Spinal cord (tissue), 10 donors: ENCODE measurements around the gene HOXB8. TPM values are rescaled to one million over a fixed set of nuclear protein-coding genes. Genes with fewer than 3 reads are reported as not detected.

Source experiments
- DNase-seq, 6 donors: peaks; one replicate each; pipeline versions ENCODE4 v3.0.0 to v3.0.0-alpha.2; 2013 to 2015; ENCODE audit warnings: low spot score in 6 of 6, low read depth in 4 of 6
- H3K27ac ChIP-seq: one replicate; pipeline ENCODE4 v1.5.1; 2013; ENCODE audit warnings: low read depth, low read length, control low read depth
- H3K27me3 ChIP-seq: one replicate; pipeline ENCODE4 v1.6.1; 2013; ENCODE audit warnings: low read length; ENCODE audit not compliant: control insufficient read depth, insufficient read depth
- H3K36me3 ChIP-seq: one replicate; pipeline ENCODE4 v1.6.1; 2013; ENCODE audit warnings: low read length; ENCODE audit not compliant: control insufficient read depth, insufficient read depth
- H3K4me1 ChIP-seq: one replicate; pipeline ENCODE4 v1.6.1; 2013; ENCODE audit warnings: low read length; ENCODE audit not compliant: control insufficient read depth, insufficient read depth
- H3K4me3 ChIP-seq: one replicate; pipeline ENCODE4 v1.5.1; 2013; ENCODE audit warnings: low read depth, low read length, control low read depth
- H3K9me3 ChIP-seq: one replicate; pipeline ENCODE4 v1.6.1; 2013; ENCODE audit warnings: low read length; ENCODE audit not compliant: control insufficient read depth, insufficient read depth
- WGBS: methylation state at CpG from one replicate; pipeline ENCODE4 v1.1.5; 2013; ENCODE audit warnings: missing lambda C conversion rate; ENCODE audit not compliant: insufficient coverage; 5-methylcytosine and 5-hydroxymethylcytosine counted together
- polyA plus RNA-seq, 2 donors: library from polyadenylated mRNA; unstranded; fragments of 120-200 nt; gene quantifications; one replicate each; pipeline ENCODE4 v1.2.1, GENCODE V29; 2013; ENCODE audit not compliant: insufficient read length in 2 of 2
- total RNA-seq, 2 donors: library from RNA; depleted of rRNA in 1 of 2; stranded (reverse); fragments of 120-200 nt in 1 of 2; fragments of >200 nt in 1 of 2; gene quantifications; one replicate each; pipeline versions ENCODE4 v1.2.3 to v1.2.4, GENCODE V29; 2013 to 2014
- donor health status: healthy.

HOXB8 gene
- total and polyA plus RNA-seq, 4 donors = 23.7 to 522 (median 305) TPM

DNA sequence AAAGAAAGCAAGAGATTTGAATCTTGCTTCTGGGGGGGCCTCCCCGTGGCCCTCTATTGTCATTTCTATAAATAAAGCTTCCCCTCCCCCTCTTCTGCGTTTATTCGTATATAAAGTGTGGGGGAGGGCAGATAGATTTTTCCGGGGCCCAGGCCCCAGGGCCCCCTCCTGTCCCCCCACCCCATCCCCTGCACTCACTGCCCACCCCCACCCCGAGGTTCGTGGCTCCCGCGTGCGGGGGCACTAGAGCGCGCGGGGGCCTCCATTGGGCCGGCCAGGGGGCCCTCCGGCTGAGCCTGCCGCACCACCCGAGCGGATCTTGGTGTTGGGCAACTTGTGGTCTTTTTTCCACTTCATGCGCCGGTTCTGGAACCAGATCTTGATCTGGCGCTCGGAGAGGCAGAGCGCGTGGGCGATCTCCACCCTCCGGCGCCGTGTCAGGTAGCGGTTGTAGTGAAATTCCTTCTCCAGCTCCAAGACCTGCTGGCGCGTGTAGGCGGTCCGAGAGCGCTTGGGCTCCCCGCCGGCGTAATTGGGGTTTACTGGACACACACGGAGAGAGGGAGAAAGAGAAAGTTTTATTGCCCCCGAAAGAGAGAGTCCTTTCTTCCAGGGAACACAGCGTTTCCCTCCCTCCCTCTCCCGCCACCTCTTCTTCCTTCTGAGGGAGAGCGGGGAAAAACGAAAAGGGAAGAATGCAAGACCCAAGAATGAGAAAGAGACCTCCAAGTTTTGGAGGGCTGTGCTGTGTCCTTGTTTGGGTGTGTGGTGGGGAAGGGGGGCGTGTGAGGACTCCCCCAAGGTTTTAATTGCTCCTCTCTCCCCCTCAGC, 38.4 kb downstream of the HOXB8 start:
- peak in 1 of 6 donors; percentile 82 for DNase-seq
- Histone ChIP-seq H3K4me3 (peak overlapping the region; percentile 51), H3K4me1 (peaks cover 72% of the 10 kb centered on the region), H3K9me3 (no peaks in the 10 kb centered on the region), H3K27me3 (no peaks in the 10 kb centered on the region), H3K27ac (peak overlapping the region; percentile 99), H3K36me3 (peaks cover 18% of the 10 kb centered on the region)
- WGBS = under 1% methylated on average over 20 of the region's 43 CpGs

DNA sequence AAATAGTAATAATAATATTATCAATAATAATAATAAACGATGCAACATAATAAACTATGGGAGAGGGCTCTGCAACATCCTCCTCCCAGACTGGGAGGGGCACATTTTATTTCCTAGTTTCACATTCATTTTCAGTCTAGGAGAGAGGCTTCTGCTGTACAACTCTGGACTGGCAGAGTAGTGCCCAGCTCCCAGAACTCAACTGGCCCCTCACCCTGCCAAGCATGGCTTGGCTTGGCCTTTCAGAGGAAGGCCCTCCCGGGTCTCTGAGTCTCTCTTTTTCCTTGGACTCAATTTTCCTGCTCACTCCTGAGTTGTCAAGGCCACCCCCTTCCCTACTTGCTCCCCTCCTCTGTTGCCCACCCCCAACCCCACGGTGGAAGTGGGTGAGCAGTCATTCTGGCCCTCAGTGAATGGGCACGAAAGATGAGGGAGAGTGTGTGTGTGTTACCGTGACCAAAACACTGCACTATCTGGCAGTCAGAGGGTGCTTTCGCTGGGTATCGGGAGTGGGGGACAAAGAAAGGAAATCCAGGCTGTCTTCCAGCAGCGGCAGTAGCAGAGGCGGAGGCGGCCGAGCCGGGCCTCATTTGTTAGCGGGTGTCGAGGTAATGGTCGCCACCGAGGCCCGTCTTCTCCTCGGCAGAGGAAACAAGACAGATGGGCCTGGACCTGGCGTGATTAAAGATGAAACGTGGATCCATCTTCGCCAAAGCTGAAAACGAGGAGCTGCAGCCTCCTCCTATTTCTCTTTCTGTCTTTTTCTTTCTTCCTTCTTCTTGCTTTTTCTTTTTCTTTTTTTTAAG, 39.2 kb downstream of the HOXB8 start:
- peak in 2 of 6 donors; percentile 76 to 89 for DNase-seq
- Histone ChIP-seq H3K27ac (peak overlapping the region; percentile 99), H3K36me3 (peaks cover 19% of the 10 kb centered on the region), H3K4me1 (peaks cover 72% of the 10 kb centered on the region), H3K27me3 (no peaks in the 10 kb centered on the region), H3K9me3 (no peaks in the 10 kb centered on the region), H3K4me3 (peak overlapping the region; percentile 46)
- 5% methylated on average over 18 of the region's 22 CpGs for WGBS

DNA sequence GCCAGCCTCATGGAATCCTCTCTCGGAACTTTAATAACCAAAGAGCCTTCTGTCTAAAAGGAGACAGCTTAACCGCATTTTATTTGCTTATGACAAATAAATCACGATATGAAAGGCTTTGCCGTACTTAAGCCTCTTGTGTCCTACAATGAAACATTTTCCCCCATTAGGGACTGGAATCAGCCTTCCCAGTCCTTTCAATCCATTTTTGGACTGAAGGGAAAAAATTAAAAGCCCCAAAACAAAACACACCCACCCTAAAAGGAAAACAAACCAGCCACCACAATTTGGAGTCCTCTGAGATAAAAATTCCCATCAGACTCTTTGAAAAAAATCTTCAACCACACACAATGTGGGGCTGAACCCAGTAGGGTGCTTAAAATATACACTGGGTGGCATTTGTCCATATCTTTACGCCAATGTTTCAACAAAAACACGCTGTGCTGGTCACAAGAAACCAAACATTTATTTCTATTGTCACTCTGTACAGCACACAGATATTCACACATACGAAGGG, 40.0 kb downstream of the HOXB8 start:
- Histone ChIP-seq H3K27me3 (no peaks in the 10 kb centered on the region), H3K4me3 (peak overlapping the region; percentile 46), H3K9me3 (no peaks in the 10 kb centered on the region), H3K36me3 (peaks cover 24% of the 10 kb centered on the region), H3K4me1 (peaks cover 72% of the 10 kb centered on the region), H3K27ac (peak overlapping the region; percentile 99)
- WGBS = 28% methylated on average over 3 of the region's 7 CpGs
- peak in 2 of 6 donors; percentile 43 to 88 for DNase-seq

DNA sequence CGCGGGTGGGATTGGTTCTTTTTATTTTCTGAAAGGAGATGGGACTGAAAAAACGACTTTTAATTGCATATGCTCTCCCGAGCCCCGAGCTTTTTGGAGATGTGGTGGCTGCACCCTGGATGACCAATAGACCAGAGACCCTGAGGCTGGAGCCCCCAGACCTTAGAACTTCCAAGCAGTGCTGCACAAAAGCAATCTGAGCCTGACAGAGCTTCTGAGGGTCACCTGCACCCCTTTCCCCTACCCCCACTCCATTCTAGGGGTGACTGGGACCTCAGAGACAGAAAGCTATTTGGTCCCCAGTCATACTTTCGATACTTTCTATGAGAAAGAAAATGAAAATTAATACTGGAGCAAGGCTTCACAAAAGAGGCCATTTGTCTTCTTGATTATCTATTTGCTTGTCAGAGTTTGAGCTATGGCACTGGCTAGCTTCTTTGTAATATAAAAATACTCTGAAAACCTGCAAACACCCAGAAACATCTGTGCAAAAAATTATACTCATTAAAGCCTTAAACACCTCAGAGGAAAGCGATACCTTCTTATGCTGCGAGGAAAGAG, 40.5 kb downstream of the HOXB8 start:
- Histone ChIP-seq H3K27ac (peak overlapping the region; percentile 99), H3K36me3 (peaks cover 24% of the 10 kb centered on the region), H3K4me1 (peaks cover 69% of the 10 kb centered on the region), H3K27me3 (no peaks in the 10 kb centered on the region), H3K9me3 (no peaks in the 10 kb centered on the region), H3K4me3 (peak overlapping the region; percentile 46)
- DNase-seq = no peak
- WGBS = 13% methylated on average over 7 of the region's 8 CpGs

DNA sequence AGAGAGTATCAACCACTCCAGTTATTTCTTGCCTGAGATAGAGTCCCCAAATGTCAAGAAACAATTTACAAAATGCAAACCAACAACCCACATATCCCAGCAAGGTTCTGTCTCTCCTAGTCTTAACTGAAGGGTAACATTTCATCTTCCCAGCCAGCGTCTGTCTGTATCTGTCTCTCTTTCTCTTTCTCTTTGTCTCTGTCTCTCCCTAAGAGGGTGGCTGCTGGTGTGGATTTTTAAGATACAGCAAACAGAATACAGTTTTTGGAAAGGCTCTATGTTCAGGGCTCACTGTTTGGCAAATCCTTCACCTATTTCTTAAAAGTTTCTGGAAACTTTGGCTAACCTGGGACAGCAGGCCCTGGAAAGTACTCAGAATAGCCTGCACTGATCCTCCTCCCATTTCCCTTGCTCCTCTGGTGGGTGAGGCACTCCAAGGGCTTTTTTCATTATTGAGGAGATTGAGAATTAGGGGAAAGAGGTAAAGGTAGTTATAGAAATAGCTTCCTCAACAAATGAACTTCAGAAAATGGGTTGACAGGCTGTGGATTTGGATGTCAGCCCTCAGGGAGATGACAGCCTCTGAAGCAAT, 43.2 kb downstream of the HOXB8 start:
- H3K27ac ChIP-seq = peak overlapping the region; percentile 99

DNA sequence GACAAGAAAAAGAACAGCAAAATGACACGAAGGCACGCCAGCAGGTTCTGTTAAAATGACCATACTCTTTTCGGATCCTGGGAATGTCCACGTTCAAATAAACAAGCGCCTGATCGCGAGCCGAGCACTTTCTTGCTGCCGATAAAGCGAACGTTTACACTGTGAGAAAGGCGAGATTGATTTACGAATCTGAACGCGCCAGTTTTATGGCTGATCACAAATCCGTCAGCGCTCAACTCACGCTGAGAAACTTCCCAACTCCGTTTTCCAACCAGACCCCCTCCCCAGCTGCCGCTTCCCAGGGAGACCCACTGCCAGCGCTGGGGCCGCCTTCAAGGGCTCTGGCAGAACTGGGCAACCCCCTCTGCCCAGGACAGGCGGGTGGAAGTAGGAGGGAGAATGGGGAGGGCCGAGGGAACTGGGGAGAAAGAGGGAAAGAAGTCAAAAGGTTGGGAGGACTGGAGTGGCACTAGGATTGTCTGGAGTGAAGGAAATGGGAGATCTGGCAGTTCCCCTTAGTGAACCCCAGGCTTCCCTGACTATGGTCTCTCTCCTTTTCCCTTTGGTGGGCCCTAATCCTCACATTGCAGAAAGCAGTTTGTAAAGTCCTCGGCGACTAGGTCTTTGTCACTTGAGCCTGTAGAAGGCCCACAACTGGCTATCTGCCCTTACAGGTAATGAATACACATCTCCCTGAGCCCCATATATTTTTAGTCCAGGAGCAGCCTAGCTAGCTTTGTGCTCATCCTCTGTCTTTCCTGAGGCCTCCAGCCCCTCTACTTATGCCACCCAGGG, 43.9 kb downstream of the HOXB8 start:
- DNase-seq = peak in 2 of 6 donors; percentile 70 to 91
- Histone ChIP-seq H3K27me3 (no peaks in the 10 kb centered on the region), H3K27ac (peak overlapping the region; percentile 99), H3K9me3 (no peaks in the 10 kb centered on the region), H3K4me3 (peak overlapping the region; percentile 46), H3K36me3 (peaks cover 25% of the 10 kb centered on the region), H3K4me1 (peaks cover 79% of the 10 kb centered on the region)
- WGBS = 8% methylated on average over 21 of the region's 26 CpGs

More for the DNA sequence above, 43.2 kb downstream of the HOXB8 start:
- Histone ChIP-seq H3K27me3 (no peaks in the 10 kb centered on the region), H3K4me1 (peaks cover 77% of the 10 kb centered on the region), H3K4me3 (peak overlapping the region; percentile 46), H3K9me3 (no peaks in the 10 kb centered on the region), H3K36me3 (peaks cover 25% of the 10 kb centered on the region)
- WGBS = no CpG with 5 or more reads among the region's 1 CpG
- peak in 1 of 6 donors; percentile 69 for DNase-seq

DNA sequence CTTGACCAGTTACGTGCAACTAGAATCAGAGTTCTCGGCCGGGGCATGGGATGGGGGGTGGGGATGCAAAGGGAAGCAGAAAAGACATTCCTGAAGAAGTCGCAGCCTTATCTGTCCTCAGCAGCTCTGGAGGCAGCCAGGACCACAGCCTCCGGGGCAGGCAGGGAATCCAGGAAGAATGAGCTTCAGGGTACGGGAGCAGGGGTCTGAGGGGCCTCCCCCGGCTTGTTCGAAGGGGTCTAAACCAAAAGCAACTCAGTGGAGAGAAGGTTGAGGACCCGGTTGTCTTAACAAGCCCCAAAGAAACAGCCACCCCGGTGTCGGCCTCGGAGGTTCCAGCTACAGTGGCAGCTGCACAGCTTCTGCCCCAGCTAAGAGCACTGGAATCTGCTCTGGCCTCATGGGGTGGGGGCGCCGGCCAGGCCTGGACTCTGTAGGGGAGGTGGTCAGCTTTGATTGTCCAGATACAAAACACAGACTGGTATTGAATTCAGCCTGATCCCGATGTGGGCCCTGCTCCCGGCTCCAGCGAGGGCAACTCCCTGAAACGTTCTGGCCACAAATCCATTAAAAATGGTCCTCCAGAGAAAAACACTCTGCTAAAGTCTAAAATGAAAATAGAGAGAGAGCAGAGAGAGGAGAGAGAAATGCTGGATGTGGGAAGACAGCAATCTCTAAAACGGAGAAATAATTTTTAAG, 44.6 kb downstream of the HOXB8 start:
- Histone ChIP-seq H3K4me1 (peaks cover 78% of the 10 kb centered on the region), H3K4me3 (peak overlapping the region; percentile 46), H3K9me3 (no peaks in the 10 kb centered on the region), H3K27me3 (no peaks in the 10 kb centered on the region), H3K36me3 (peaks cover 24% of the 10 kb centered on the region), H3K27ac (peak overlapping the region; percentile 99)
- DNase-seq = peak in 1 of 6 donors; percentile 40
- 4% methylated on average over 14 of the region's 19 CpGs for WGBS

DNA sequence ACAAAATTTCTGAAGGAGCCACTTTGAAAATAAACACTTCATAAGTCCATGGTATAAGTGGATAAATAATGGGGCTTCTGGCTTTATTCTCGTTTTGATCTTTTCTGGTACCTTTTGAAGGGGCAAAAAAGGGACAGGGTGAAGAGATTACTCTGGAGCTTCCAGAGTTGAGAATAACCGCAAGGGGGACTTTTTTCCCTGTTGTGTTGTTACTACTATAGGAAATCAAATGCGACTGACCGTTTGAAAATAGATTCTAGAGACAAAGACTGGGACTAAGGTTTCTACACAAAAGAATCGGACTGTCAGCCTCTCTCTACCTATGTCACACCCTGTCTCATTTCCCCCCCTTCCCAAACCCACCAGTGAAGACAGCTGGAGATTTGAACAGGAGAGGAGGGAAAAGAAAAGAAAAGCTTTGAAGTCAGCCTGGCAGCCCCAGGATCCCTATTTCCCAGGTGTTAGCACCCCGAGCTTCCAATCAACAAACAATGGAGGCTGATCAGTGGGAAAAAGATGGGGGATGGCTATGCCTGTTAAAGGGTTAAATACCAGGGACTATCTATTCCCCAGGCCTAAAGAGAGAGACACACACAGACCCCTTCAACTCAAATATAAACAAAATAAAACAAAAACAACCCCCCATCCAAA, 45.3 kb downstream of the HOXB8 start:
- WGBS = 20% methylated on average over 1 of the region's 6 CpGs
- no peaks in the 10 kb centered on the region for H3K27me3 ChIP-seq

More for the DNA sequence above, 45.3 kb downstream of the HOXB8 start:
- H3K4me1 ChIP-seq = peaks cover 84% of the 10 kb centered on the region
- H3K36me3 ChIP-seq = peaks cover 24% of the 10 kb centered on the region
- peak in 1 of 6 donors; percentile 42 for DNase-seq
- H3K4me3 ChIP-seq = peak overlapping the region; percentile 46
- H3K27ac ChIP-seq = peak overlapping the region; percentile 99
- no peaks in the 10 kb centered on the region for H3K9me3 ChIP-seq
